GM12891 (cell line): ENCODE data around the gene CEBPB.

Experiments
- PAX5 ChIP-seq: IDR thresholded peaks from 2 replicates; pipeline ENCODE4 v1.6.1; 2011; ENCODE audit warnings: low read length, moderate library complexity, mild to moderate bottlenecking; ENCODE audit not compliant: insufficient read depth, severe bottlenecking
- POLR2A ChIP-seq: IDR thresholded peaks from 2 replicates; pipeline ENCODE4 v1.6.1; 2011; ENCODE audit warnings: low read depth, low read length, control low read depth
- POLR2AphosphoS5 ChIP-seq: IDR thresholded peaks from 2 replicates; pipeline ENCODE4 v1.6.1; 2011; ENCODE audit warnings: low read depth, low read length, control low read depth
- SPI1 ChIP-seq: IDR thresholded peaks from 2 replicates; pipeline ENCODE4 v1.6.1; 2011; ENCODE audit warnings: low read depth, low read length, control low read depth
- TAF1 ChIP-seq: IDR thresholded peaks from 2 replicates; pipeline ENCODE4 v1.6.1; 2011; ENCODE audit warnings: low read depth, low read length, control low read depth

GRCh38 chr20:50231854-50232253, 41.2 kb downstream of the CEBPB start:
- TF ChIP-seq POLR2AphosphoS5 = no peak
- TF ChIP-seq TAF1 = no peak
- TF ChIP-seq POLR2A = no peak
- no peak for TF ChIP-seq SPI1
- no peak for TF ChIP-seq PAX5
